Kidney (tissue), 14 donors: ENCODE results near the gene UBP1. TPM values are rescaled to one million over a fixed set of nuclear protein-coding genes. Genes with fewer than 3 reads are reported as not detected.

Experiments
- DNase-seq, 5 donors: peaks; one replicate each; pipeline ENCODE4 v3.0.0-alpha.2; 2013 to 2020
- FAIRE-seq: peaks from 2 replicates; lab custom pipeline; 2012; peaks lifted over from hg19 to GRCh38; lab: Jason Lieb, UNC
- H3K27ac ChIP-seq, 2 donors: one replicate each; pipeline ENCODE4 v1.7.0; 2013; ENCODE audit warnings: low read depth in 2 of 2, low read length in 2 of 2, inconsistent platforms in 1 of 2
- H3K27me3 ChIP-seq: one replicate; pipeline ENCODE4 v1.7.1; 2013; ENCODE audit warnings: low read length, inconsistent platforms; ENCODE audit not compliant: control insufficient read depth, insufficient read depth
- H3K36me3 ChIP-seq, 3 donors: one replicate each; pipeline versions ENCODE4 v1.7.0 to v1.7.1; 2013; ENCODE audit warnings: low read length in 3 of 3, control low read depth in 1 of 3, inconsistent platforms in 1 of 3; ENCODE audit not compliant: insufficient read depth in 3 of 3, control insufficient read depth in 2 of 3
- H3K4me1 ChIP-seq, 3 donors: one replicate each; pipeline versions ENCODE4 v1.7.0 to v1.7.1; 2013; ENCODE audit warnings: low read length in 3 of 3, inconsistent platforms in 1 of 3, low read depth in 1 of 3; ENCODE audit not compliant: control insufficient read depth in 2 of 3, insufficient read depth in 2 of 3
- H3K4me3 ChIP-seq, 3 donors: one replicate each; pipeline versions ENCODE4 v1.7.0 to v1.8.1; 2013; ENCODE audit warnings: low read length in 3 of 3, control low read depth in 1 of 3, inconsistent platforms in 1 of 3
- H3K9ac ChIP-seq, 3 donors: one replicate each; pipeline versions ENCODE4 v1.7.0 to v1.7.1; 2013; ENCODE audit warnings: low read length in 3 of 3, control low read depth in 1 of 3, inconsistent platforms in 1 of 3
- H3K9me3 ChIP-seq, 3 donors: one replicate each; pipeline versions ENCODE4 v1.7.0 to v1.7.1; 2013; ENCODE audit warnings: low read length in 3 of 3, control low read depth in 1 of 3, inconsistent platforms in 1 of 3; ENCODE audit not compliant: control insufficient read depth in 2 of 3, insufficient read depth in 1 of 3
- intact Hi-C: fragments of 100-400 bp; cut with DNase I; formaldehyde crosslinking; loops from one replicate; pipeline ENCODE4 v1.11.1; 2022
- polyA plus RNA-seq: library from polyadenylated mRNA; stranded (reverse); fragments of 350-450 nt; fragmentation: Illumina TruSeq; extraction: RNeasy Lipid Tissue Mini Kit (QIAGEN cat#74804); gene quantifications from one replicate; pipeline ENCODE4 v1.2.3, GENCODE V29; 2014; ENCODE audit warnings: low read depth, low replicate concordance; ENCODE audit not compliant: insufficient read depth
- total RNA-seq: library from RNA; stranded (reverse); fragmentation: NEBNext Ultra II Directional; extraction: Animal tissue kit (Norgen Biotek cat#: 25700); gene quantifications from one replicate; pipeline ENCODE4 v1.2.1, GENCODE V29; 2021
- TF ChIP-seq, protein P1 (sequence below): IDR thresholded peaks from 3 replicates; pipeline ENCODE4 v1.5.1; 2012; ENCODE audit warnings: mild to moderate bottlenecking, moderate library complexity, borderline replicate concordance; ENCODE audit not compliant: insufficient read depth; ENCODE audit errors: extremely low read depth
- donor health status: control.
- donor health status: control.
- donor health status: control.
- donor health status: control.
- donor health status: control.
- donor health status: DM: yes; HTN: yes; CAD: no.
- donor health status: Normal renal cell carcinoma (clear cell type).

UBP1 gene
- total and polyA plus RNA-seq, 2 donors from 2014 or later = 20.4 to 57.0 TPM

GRCh38 chr3:33372218-33373081 lies 67.8 kb downstream of the UBP1 start:
- DNase-seq = peak in 4 of 5 donors; percentile 45 to 70 (median 56)
- H3K27me3 ChIP-seq = no peaks in the 10 kb centered on the region
- no peaks in the 10 kb centered on the region for H3K4me1 ChIP-seq
- no peak overlapping the region for H3K9ac ChIP-seq
- no peak overlapping the region for H3K4me3 ChIP-seq
- H3K36me3 ChIP-seq = peaks cover 0 to 4% (median 3%) of the 10 kb centered on the region in 3 donors
- FAIRE-seq = peak; percentile 30
- H3K9me3 ChIP-seq = no peaks in the 10 kb centered on the region
- intact Hi-C loops = loop anchor here (5.0 kb wide), 1 partner anchor 240 kb away; no protein-coding TSS in a partner anchor
- no peak overlapping the region for H3K27ac ChIP-seq
- TF ChIP-seq, protein P1, sequence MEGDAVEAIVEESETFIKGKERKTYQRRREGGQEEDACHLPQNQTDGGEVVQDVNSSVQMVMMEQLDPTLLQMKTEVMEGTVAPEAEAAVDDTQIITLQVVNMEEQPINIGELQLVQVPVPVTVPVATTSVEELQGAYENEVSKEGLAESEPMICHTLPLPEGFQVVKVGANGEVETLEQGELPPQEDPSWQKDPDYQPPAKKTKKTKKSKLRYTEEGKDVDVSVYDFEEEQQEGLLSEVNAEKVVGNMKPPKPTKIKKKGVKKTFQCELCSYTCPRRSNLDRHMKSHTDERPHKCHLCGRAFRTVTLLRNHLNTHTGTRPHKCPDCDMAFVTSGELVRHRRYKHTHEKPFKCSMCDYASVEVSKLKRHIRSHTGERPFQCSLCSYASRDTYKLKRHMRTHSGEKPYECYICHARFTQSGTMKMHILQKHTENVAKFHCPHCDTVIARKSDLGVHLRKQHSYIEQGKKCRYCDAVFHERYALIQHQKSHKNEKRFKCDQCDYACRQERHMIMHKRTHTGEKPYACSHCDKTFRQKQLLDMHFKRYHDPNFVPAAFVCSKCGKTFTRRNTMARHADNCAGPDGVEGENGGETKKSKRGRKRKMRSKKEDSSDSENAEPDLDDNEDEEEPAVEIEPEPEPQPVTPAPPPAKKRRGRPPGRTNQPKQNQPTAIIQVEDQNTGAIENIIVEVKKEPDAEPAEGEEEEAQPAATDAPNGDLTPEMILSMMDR = peak; percentile 92

DNA sequence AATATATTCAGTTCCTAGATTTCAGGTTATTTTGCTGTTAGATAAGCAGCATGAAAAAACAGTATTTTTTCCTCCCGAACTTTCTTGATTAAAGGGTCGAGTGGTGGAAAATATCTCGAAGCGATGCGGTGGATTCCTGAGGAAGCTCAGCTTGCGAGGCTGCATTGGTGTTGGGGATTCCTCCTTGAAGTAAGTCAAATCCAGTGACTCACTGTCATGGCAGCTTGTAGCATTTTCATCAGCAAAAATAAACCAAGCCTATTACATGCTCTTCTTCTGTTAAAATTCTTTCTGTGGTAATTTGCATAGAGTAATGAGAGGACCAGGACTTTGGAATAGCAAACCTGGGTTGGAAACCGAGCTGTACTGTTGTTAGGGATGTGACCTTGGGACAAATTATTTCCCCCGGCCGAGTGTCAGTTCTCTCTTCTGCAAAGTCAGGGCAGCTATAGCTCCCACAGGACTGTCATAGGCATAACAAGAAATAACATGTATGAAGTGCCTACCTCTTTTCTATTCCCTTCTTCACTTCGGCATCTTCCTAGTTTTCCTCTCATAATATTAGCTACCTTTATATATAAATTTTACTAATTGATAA lies 75.6 kb downstream of the UBP1 start:
- TF ChIP-seq, protein P1 = no peak
- H3K4me3 ChIP-seq = no peak overlapping the region
- H3K36me3 ChIP-seq = no peaks in the 10 kb centered on the region
- DNase-seq (no peak), FAIRE-seq (no peak)
- H3K9me3 ChIP-seq = no peaks in the 10 kb centered on the region
- intact Hi-C loops = no loop called here
- H3K9ac ChIP-seq = no peak overlapping the region
- no peaks in the 10 kb centered on the region for H3K4me1 ChIP-seq
- no peaks in the 10 kb centered on the region for H3K27me3 ChIP-seq
- H3K27ac ChIP-seq = no peak overlapping the region

DNA sequence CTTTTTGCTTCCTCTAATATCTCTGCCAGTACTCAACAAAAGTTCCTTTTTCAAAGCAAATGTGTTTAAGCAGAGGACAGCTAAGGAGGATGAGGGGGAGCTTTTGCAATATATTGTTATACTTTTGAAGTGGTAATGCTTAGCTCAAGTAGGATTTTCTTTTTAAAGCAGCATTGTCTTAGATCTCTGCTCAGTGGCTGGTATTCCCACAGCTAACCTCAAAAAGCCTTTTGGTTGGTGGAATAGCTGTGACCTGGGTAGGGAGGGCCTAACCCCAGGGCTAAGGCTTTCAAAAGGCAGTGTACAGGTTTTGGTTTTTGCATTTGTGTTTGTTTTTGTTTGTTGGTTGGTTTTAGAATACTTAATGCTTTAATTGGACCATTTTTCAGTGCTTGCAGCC lies 76.1 kb downstream of the UBP1 start:
- no peaks in the 10 kb centered on the region for H3K36me3 ChIP-seq
- intact Hi-C loops = no loop called here
- no peaks in the 10 kb centered on the region for H3K27me3 ChIP-seq
- H3K9ac ChIP-seq = no peak overlapping the region
- H3K27ac ChIP-seq = no peak overlapping the region
- FAIRE-seq (no peak), DNase-seq (no peak)
- no peak overlapping the region for H3K4me3 ChIP-seq
- H3K4me1 ChIP-seq = no peaks in the 10 kb centered on the region
- no peaks in the 10 kb centered on the region for H3K9me3 ChIP-seq
- TF ChIP-seq, protein P1 = no peak
